GM12801 (cell line): Measurements from ENCODE around the gene TNS3.

Experiments used
- CTCF ChIP-seq: IDR thresholded peaks from one replicate; pipeline ENCODE4 v1.5.1; 2011; ENCODE audit warnings: control low read depth; ENCODE audit not compliant: insufficient read length; ENCODE audit errors: extremely low read depth

The TNS3 gene

DNA sequence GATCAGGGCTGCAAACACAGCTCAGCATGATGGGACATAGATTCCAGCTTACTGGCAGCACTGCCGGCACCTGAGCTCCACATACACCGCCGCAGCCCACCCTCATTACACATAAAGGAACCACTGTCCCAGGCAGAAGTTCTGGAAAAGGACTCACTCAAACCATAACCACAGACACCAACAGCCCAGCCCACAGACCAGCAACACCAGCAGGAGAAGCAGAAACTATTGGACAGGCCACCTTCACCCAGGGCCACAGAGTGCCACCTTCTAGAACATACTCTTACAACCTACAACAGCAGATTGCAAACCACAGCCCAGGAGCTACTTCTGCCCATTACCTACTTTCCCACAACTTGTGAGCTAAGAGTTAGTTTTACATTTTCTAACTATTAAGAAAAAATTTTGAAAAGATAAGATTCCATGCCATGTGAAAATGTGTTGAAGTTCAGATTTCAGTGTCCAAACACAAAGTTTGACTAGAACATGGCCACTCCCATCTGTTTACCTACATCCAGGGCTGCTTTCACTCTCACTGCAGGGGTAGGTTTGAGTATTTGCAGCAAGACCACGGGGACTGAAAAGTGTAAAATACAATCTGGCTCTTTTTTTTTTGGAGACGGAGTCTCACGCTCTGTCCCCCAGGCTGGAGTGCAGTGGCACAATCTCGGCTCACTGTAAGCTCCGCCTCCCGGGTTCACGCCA is 153.0 kb downstream of the TNS3 start:
- no peak for TF ChIP-seq CTCF

DNA sequence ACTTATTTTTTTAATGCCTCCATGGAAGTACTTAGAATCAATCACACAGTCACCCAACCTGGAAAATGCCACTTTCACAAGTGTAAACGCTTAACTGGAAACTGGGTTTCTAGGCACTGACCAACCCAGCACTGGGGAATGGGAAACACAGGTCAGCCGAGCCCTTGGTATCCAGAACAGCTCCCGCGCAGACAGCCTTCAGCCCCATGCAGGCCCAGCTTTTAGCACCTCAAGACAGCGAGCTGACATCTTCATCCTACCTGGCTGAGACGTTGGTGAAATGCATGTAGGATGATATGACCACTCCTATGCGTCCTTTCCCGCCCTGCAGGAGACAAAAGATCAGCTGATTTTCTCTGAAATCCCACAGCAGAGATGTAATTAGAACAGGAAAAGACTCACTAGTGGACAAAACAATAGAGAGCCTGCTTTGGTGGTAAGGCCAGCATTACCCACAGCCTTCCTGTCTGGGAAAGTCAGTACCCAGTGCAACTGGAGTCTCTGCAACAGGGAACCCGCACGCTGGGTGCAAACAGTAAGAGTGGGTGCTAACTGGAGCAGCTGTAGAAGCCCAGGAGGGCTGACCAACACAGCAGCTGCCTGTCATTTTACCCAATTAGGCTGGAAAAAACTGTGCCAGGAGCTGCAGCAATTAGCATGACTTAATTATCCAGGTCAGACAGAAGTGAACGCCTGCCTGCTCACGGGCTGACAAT is 153.7 kb downstream of the TNS3 start:
- TF ChIP-seq CTCF = no peak

DNA sequence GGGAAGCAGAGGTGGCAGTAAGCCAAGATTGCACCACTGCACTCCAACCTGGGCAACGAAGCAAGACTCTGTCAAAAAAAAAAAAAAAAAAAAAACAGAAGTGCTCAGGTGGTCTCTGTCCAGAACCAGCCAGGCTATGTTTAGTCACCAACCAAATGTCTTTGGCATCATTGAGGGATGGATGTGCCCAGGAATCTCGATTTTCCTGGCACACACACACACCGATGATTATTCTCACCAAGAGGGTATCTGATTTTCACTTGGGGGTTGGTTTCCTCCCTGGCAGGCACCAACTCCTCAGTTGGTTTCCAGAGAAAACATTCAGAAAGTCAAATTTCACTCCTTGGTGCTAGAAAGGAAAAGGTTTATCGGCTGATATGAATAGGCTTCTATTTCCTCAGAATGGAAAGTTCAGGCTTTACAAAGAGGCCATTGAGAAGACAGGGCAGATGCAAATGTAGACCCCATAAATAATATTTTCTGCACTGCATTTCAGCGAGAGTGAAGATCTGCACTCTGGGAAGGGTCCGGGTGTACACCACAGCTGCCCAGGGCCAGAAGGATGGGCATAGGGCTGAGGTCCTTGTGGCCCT is 154.8 kb downstream of the TNS3 start:
- no peak for TF ChIP-seq CTCF

GRCh38 chr7:47424523-47424922 is 157.4 kb downstream of the TNS3 start:
- no peak for TF ChIP-seq CTCF

DNA sequence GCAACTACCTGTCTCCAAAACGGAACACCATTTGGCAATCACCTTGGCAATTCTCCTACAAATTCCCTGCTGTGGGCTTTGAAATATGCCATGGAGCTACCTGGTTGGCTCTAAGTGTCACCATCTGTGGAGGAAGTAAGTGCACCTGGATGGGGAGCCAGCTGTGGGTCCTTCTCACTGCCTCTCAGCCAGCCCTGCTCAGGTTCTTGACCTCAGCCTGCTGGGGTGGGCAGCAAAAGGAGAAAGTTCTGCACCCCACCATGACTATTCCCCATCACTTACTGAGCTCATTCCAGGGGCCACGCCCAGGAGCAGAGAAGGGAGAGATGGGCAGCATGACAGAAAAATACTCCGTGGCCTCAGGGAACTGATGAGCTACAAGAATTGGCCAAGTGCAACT is 158.7 kb downstream of the TNS3 start:
- TF ChIP-seq CTCF = no peak

GRCh38 chr7:47422611-47423010 is 159.3 kb downstream of the TNS3 start:
- no peak for TF ChIP-seq CTCF

DNA sequence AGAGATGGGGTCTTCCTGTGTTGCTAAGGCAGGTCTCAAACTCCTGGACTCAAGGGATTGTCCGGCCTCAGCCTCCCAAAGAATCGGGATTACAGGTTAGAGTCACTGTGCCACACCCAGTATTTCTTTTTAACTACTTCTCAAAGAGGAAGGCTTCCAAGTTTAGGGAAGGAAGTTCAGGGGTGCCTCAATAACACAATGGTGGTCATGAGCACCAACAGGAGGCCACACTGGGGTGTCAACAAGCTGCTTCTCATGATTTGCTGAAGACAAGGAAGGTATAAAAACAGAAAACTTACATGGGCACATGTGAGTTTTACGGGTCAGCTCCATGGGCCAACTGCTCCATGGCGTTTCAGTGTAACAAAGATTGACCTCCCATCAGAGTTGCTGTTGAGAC is 160.5 kb downstream of the TNS3 start:
- TF ChIP-seq CTCF = no peak
